CMK (cell line): ENCODE data around the gene TGFB1I1.
"Not testable (repeated sequence)": the region's sequence is repeated elsewhere in the genome, so short reads cannot be mapped to it uniquely, and the experiment has no call there.

Experiments
- DNase-seq: peaks from one replicate; pipeline ENCODE4 v3.0.0-alpha.2; 2010; ENCODE audit warnings: low read depth

TGFB1I1 gene

GRCh38 chr16:31471875-31472708, at the start of gene TGFB1I1:
TGFB1I1 (plus strand) TSS chr16:31472152; CDS start chr16:31472189, 37 bp downstream.
- no peak for DNase-seq

- DNase-seq: no peak
Observed at GRCh38 chr16:31423241-31423640, 48.7 kb upstream of the TGFB1I1 start.

GRCh38 chr16:31423801-31424200, 48.2 kb upstream of the TGFB1I1 start:
- no peak for DNase-seq

GRCh38 chr16:31427441-31428278, 44.3 kb upstream of the TGFB1I1 start:
- no peak for DNase-seq

GRCh38 chr16:31428279-31428597, 43.7 kb upstream of the TGFB1I1 start, which contains the start of gene COX6A2:
COX6A2 (minus strand) TSS chr16:31428360; CDS start chr16:31428325, 35 bp downstream.
- no peak for DNase-seq

GRCh38 chr16:31428638-31429247, 43.2 kb upstream of the TGFB1I1 start:
- DNase-seq: no peak

- no peak for DNase-seq
Observed at GRCh38 chr16:31429314-31429713, 42.6 kb upstream of the TGFB1I1 start.

- no peak for DNase-seq
Observed at GRCh38 chr16:31429796-31430195, 42.2 kb upstream of the TGFB1I1 start.

GRCh38 chr16:31430380-31431052, 41.4 kb upstream of the TGFB1I1 start:
- no peak for DNase-seq

GRCh38 chr16:31435341-31436220, 36.4 kb upstream of the TGFB1I1 start:
- no peak for DNase-seq

- DNase-seq: no peak
Observed at GRCh38 chr16:31436221-31437045, 35.5 kb upstream of the TGFB1I1 start.

- no peak for DNase-seq
Observed at GRCh38 chr16:31438414-31438813, 33.5 kb upstream of the TGFB1I1 start.

- DNase-seq: not testable (repeated sequence)
Observed at GRCh38 chr16:31439023-31439422, 32.9 kb upstream of the TGFB1I1 start.

- no peak for DNase-seq
Observed at GRCh38 chr16:31439519-31439918, 32.4 kb upstream of the TGFB1I1 start.

GRCh38 chr16:31440516-31441184, 31.3 kb upstream of the TGFB1I1 start:
- DNase-seq: no peak

GRCh38 chr16:31441956-31442355, 30.0 kb upstream of the TGFB1I1 start:
- no peak for DNase-seq

- DNase-seq: not testable (repeated sequence)
Observed at GRCh38 chr16:31445931-31446330, 26.0 kb upstream of the TGFB1I1 start.

- no peak for DNase-seq
Observed at GRCh38 chr16:31451201-31451600, 20.8 kb upstream of the TGFB1I1 start.

GRCh38 chr16:31451681-31452351, 20.1 kb upstream of the TGFB1I1 start:
- no peak for DNase-seq
